Adipocyte (in vitro differentiated cells): ENCODE data around the gene SETD6.
"Not testable (repeated sequence)": the region's sequence is repeated elsewhere in the genome, so short reads cannot be mapped to it uniquely, and the experiment has no call there.

Source experiments
- DNase-seq: peaks from one replicate; pipeline ENCODE4 v3.0.0-alpha.2; 2015; ENCODE audit warnings: low read depth
- H3K27me3 ChIP-seq: replicated peaks from 2 replicates; pipeline ENCODE4 v1.7.0; 2013; ENCODE audit warnings: mild to moderate bottlenecking, low read length, moderate library complexity; ENCODE audit not compliant: control insufficient read depth, insufficient read depth
- H3K36me3 ChIP-seq: 2 replicates; pipeline ENCODE4 v1.7.0; 2013; ENCODE audit warnings: low read length, mild to moderate bottlenecking, moderate library complexity; ENCODE audit not compliant: control insufficient read depth, insufficient read depth, severe bottlenecking
- H3K4me1 ChIP-seq: 2 replicates; pipeline ENCODE4 v1.7.0; 2013; ENCODE audit warnings: mild to moderate bottlenecking, low read length, moderate library complexity; ENCODE audit not compliant: control insufficient read depth, insufficient read depth
- H3K4me3 ChIP-seq: 2 replicates; pipeline ENCODE4 v1.7.0; 2013; ENCODE audit warnings: mild to moderate bottlenecking, low read length, moderate library complexity
- H3K9ac ChIP-seq: 2 replicates; pipeline ENCODE4 v1.7.0; 2013; ENCODE audit warnings: mild to moderate bottlenecking, low read length, moderate library complexity
- H3K9me3 ChIP-seq: 2 replicates; pipeline ENCODE4 v1.7.0; 2013; ENCODE audit warnings: mild to moderate bottlenecking, low read length, moderate library complexity; ENCODE audit not compliant: control insufficient read depth

SETD6 gene

GRCh38 chr16:58563775-58564174 lies 48.5 kb downstream of the SETD6 start:
- DNase-seq, result no peak
- peaks cover 12% of the 10 kb centered on the region for H3K4me1 ChIP-seq
- no peak overlapping the region for H3K4me3 ChIP-seq
- no peak overlapping the region for H3K9ac ChIP-seq
- H3K36me3 ChIP-seq, result peaks cover 81% of the 10 kb centered on the region
- no peaks in the 10 kb centered on the region for H3K27me3 ChIP-seq
- no peaks in the 10 kb centered on the region for H3K9me3 ChIP-seq

- not testable (repeated sequence) for H3K27me3 ChIP-seq, H3K9ac ChIP-seq, H3K9me3 ChIP-seq, DNase-seq, H3K4me3 ChIP-seq
- H3K36me3 ChIP-seq, result peaks cover 86% of the 10 kb centered on the region
- H3K4me1 ChIP-seq, result peaks cover 12% of the 10 kb centered on the region
Observed at GRCh38 chr16:58565697-58566096, 50.4 kb downstream of the SETD6 start.
